K562 (cell line): ENCODE data around the gene GALNT9.

Experiments
- EZH2 ChIP-seq: IDR thresholded peaks from 2 replicates; pipeline ENCODE4 v1.6.1; 2012; ENCODE audit warnings: low read depth, mild to moderate bottlenecking, inconsistent platforms, low read length, borderline replicate concordance
- GTF2F1 ChIP-seq: IDR thresholded peaks from 2 replicates; pipeline ENCODE4 v1.6.1; 2011; ENCODE audit warnings: low read depth, low read length, improper control_type of control experiment
- HEY1 ChIP-seq: fragments of 250-450 bp; sonication (Bioruptor Pico); IDR thresholded peaks from 2 replicates; pipeline ENCODE4 v1.5.0; 2020; ENCODE audit warnings: mild to moderate bottlenecking, moderate library complexity, borderline replicate concordance
- POLR2A ChIP-seq: fragments of 450-650 bp; conservative IDR thresholded peaks from 2 replicates; pipeline ENCODE4 v1.6.1; 2016
- RFX1 ChIP-seq: fragments of 450-650 bp; IDR thresholded peaks from 2 replicates; pipeline ENCODE4 v1.6.1; 2016; ENCODE audit warnings: mild to moderate bottlenecking, moderate library complexity
- SNRNP70 ChIP-seq: fragments of 200-400 bp; formaldehyde crosslinking; optimal IDR thresholded peaks from 2 replicates; pipeline ENCODE3; 2017; ENCODE audit warnings: low read depth, low read length
- TF ChIP-seq, protein P1 (sequence below), 3 experiments: IDR thresholded peaks in 2 of 3; conservative IDR thresholded peaks in 1 of 3; 2 replicates each; pipeline ENCODE4 v1.5.1; 2011 to 2012; ENCODE audit warnings: low read length in 3 of 3, mild to moderate bottlenecking in 3 of 3, control low read depth in 2 of 3, improper control_type of control experiment in 1 of 3, inconsistent platforms in 1 of 3, low read depth in 1 of 3, mixed read lengths in 1 of 3, moderate library complexity in 1 of 3; ENCODE audit not compliant: insufficient read depth in 2 of 3

GRCh38 chr12:132313182-132313581 lies 16.2 kb downstream of the GALNT9 start:
- no peak for TF ChIP-seq POLR2A
- TF ChIP-seq, protein P1, sequence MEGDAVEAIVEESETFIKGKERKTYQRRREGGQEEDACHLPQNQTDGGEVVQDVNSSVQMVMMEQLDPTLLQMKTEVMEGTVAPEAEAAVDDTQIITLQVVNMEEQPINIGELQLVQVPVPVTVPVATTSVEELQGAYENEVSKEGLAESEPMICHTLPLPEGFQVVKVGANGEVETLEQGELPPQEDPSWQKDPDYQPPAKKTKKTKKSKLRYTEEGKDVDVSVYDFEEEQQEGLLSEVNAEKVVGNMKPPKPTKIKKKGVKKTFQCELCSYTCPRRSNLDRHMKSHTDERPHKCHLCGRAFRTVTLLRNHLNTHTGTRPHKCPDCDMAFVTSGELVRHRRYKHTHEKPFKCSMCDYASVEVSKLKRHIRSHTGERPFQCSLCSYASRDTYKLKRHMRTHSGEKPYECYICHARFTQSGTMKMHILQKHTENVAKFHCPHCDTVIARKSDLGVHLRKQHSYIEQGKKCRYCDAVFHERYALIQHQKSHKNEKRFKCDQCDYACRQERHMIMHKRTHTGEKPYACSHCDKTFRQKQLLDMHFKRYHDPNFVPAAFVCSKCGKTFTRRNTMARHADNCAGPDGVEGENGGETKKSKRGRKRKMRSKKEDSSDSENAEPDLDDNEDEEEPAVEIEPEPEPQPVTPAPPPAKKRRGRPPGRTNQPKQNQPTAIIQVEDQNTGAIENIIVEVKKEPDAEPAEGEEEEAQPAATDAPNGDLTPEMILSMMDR (IDR thresholded peaks at IDR 0.05 in 2 of 3, conservative IDR thresholded peaks at IDR 0.05 in 1 of 3; ENCODE audit: insufficient read depth in 2 of 3, low read depth in 1 of 3, low read length in 3 of 3) = no peak
- TF ChIP-seq EZH2 = no peak
- TF ChIP-seq GTF2F1 = no peak
- no peak for TF ChIP-seq HEY1 (CRISPR knock-in tag)
- no peak for TF ChIP-seq SNRNP70
- TF ChIP-seq RFX1 = no peak
